Liver (tissue), 9 donors: ENCODE measurements around the gene SLC2A4. TPM values are rescaled to one million over a fixed set of nuclear protein-coding genes. Genes with fewer than 3 reads are reported as not detected.
A peak's percentile ranks its signal among the peaks of the same experiment; 100 is the strongest.

Experiments
- DNase-seq: peaks from one replicate; pipeline ENCODE4 v3.0.0-alpha.2; 2017; ENCODE audit warnings: low spot score
- H3K27ac ChIP-seq, 2 donors: one replicate each; pipeline ENCODE4 v1.7.0; 2013; ENCODE audit warnings: inconsistent platforms in 2 of 2, low read length in 2 of 2, control low read depth in 1 of 2, low read depth in 1 of 2, mild to moderate bottlenecking in 1 of 2
- H3K27me3 ChIP-seq, 4 donors: one replicate each; pipeline versions ENCODE4 v1.6.1 to v1.7.0; 2013; ENCODE audit warnings: low read length in 3 of 4, inconsistent platforms in 1 of 4, mild to moderate bottlenecking in 1 of 4, moderate library complexity in 1 of 4; ENCODE audit not compliant: control insufficient read depth in 4 of 4, insufficient read depth in 4 of 4
- H3K36me3 ChIP-seq, 4 donors: one replicate each; pipeline versions ENCODE4 v1.6.1 to v1.7.0; 2013; ENCODE audit warnings: low read length in 3 of 4, mild to moderate bottlenecking in 3 of 4, low read depth in 1 of 4, moderate library complexity in 1 of 4; ENCODE audit not compliant: control insufficient read depth in 4 of 4, insufficient read depth in 3 of 4
- H3K4me1 ChIP-seq, 4 donors: one replicate each; pipeline versions ENCODE4 v1.6.1 to v1.7.0; 2013; ENCODE audit warnings: low read length in 3 of 4, mild to moderate bottlenecking in 3 of 4, moderate library complexity in 1 of 4; ENCODE audit not compliant: control insufficient read depth in 4 of 4, insufficient read depth in 4 of 4
- H3K4me3 ChIP-seq, 3 donors: one replicate each; pipeline versions ENCODE4 v1.6.1 to v1.7.0; 2013; ENCODE audit warnings: low read length in 3 of 3, control low read depth in 1 of 3, low read depth in 1 of 3, mild to moderate bottlenecking in 1 of 3
- H3K9ac ChIP-seq, 2 donors: one replicate each; pipeline ENCODE4 v1.7.0; 2013; ENCODE audit warnings: low read length in 2 of 2, mild to moderate bottlenecking in 2 of 2, moderate library complexity in 2 of 2, control low read depth in 1 of 2, low read depth in 1 of 2
- H3K9me3 ChIP-seq, 4 donors: one replicate each; pipeline versions ENCODE4 v1.6.1 to v1.7.0; 2013; ENCODE audit warnings: low read length in 3 of 4; ENCODE audit not compliant: control insufficient read depth in 4 of 4
- ATF3 ChIP-seq: IDR thresholded peaks from 2 replicates; pipeline ENCODE4 v1.6.1; 2016; ENCODE audit warnings: antibody characterized with exemption
- CTCF ChIP-seq: fragments of 150-350 bp; IDR thresholded peaks from 2 replicates; pipeline ENCODE4 v1.5.1; 2017; ENCODE audit warnings: improper control_type of control experiment, low read depth, low read length; ENCODE audit not compliant: missing input control
- EGR1 ChIP-seq, 2 donors: IDR thresholded peaks; 2 replicates each; pipeline ENCODE4 v1.6.1; 2016 to 2018; ENCODE audit warnings: antibody characterized with exemption in 2 of 2, low read depth in 2 of 2
- FOXA1 ChIP-seq: IDR thresholded peaks from 2 replicates; pipeline ENCODE4 v1.6.1; 2016; ENCODE audit warnings: antibody characterized with exemption
- FOXA2 ChIP-seq: IDR thresholded peaks from 2 replicates; pipeline ENCODE4 v1.6.1; 2016; ENCODE audit warnings: antibody characterized with exemption
- GABPA ChIP-seq, 2 donors: IDR thresholded peaks in 1 of 2; conservative IDR thresholded peaks in 1 of 2; 2 replicates each; pipeline ENCODE4 v1.6.1; 2016; ENCODE audit warnings: antibody characterized with exemption in 2 of 2, mild to moderate bottlenecking in 1 of 2, moderate library complexity in 1 of 2
- HNF4A ChIP-seq, 2 donors: conservative IDR thresholded peaks; 2 replicates each; pipeline ENCODE4 v1.6.1; 2016; ENCODE audit warnings: antibody characterized with exemption in 2 of 2, mild to moderate bottlenecking in 2 of 2
- HNF4G ChIP-seq: IDR thresholded peaks from 2 replicates; pipeline ENCODE4 v1.6.1; 2016; ENCODE audit warnings: antibody characterized with exemption
- JUND ChIP-seq, 2 donors: IDR thresholded peaks; 2 replicates each; pipeline ENCODE4 v1.6.1; 2016; ENCODE audit warnings: antibody characterized with exemption in 2 of 2
- RAD21 ChIP-seq, 2 donors: IDR thresholded peaks; 2 replicates each; pipeline ENCODE4 v1.6.1; 2016; ENCODE audit warnings: antibody characterized with exemption in 2 of 2, mild to moderate bottlenecking in 2 of 2
- REST ChIP-seq: IDR thresholded peaks from 2 replicates; pipeline ENCODE4 v1.6.1; 2016; ENCODE audit warnings: antibody characterized with exemption, mild to moderate bottlenecking
- SP1 ChIP-seq: IDR thresholded peaks from 2 replicates; pipeline ENCODE4 v1.6.1; 2018; ENCODE audit warnings: antibody characterized with exemption, mild to moderate bottlenecking
- TAF1 ChIP-seq: conservative IDR thresholded peaks from 2 replicates; pipeline ENCODE4 v1.6.1; 2016; ENCODE audit warnings: antibody characterized with exemption, mild to moderate bottlenecking
- YY1 ChIP-seq: IDR thresholded peaks from 2 replicates; pipeline ENCODE4 v1.6.1; 2016; ENCODE audit warnings: antibody characterized with exemption, mild to moderate bottlenecking
- ZBTB33 ChIP-seq: IDR thresholded peaks from 2 replicates; pipeline ENCODE4 v1.6.1; 2016; ENCODE audit warnings: antibody characterized with exemption
- WGBS: extraction: QIAGEN DNeasy Blood & Tissue Kit; methylation state at CpG from one replicate; pipeline ENCODE4 v1.1.7; 2013; 5-methylcytosine and 5-hydroxymethylcytosine counted together
- polyA plus RNA-seq, 2 donors: library from polyadenylated mRNA; stranded (reverse) in 1 of 2; unstranded in 1 of 2; fragments of 200-250 nt in 1 of 2; fragments of >200 nt in 1 of 2; fragmentation: Nextera tagmentation in 1 of 2; extraction: Ambion mirVana in 1 of 2; gene quantifications; one replicate each; pipeline versions ENCODE4 v1.2.1 to v1.2.3, GENCODE V29; 2013 to 2015
- total RNA-seq, 2 donors: library from RNA; depleted of rRNA; stranded (reverse); fragments of >200 nt; gene quantifications; one replicate each; pipeline ENCODE4 v1.2.3, GENCODE V29; 2014
- donor health status: healthy.
- donor health status: healthy.
- donor health status: healthy.
- donor health status: healthy.
- donor health status: healthy.

The SLC2A4 gene
- total and polyA plus RNA-seq, 4 donors: 0.42 to 10.6 (median 1.6) TPM

GRCh38 chr17:7308625-7309433, 27.3 kb downstream of the SLC2A4 start:
- Histone ChIP-seq H3K27me3 (no peaks in the 10 kb centered on the region), H3K36me3 (peaks cover 16 to 39% (median 35%) of the 10 kb centered on the region in 4 donors), H3K9ac (peak overlapping the region; percentile 83 to 96), H3K4me3 (peak overlapping the region; percentile 92 to 95 (median 93)), H3K27ac (peak overlapping the region; percentile 96 to 99), H3K4me1 (peaks cover 8 to 39% (median 28%) of the 10 kb centered on the region in 4 donors), H3K9me3 (no peaks in the 10 kb centered on the region)
- TF ChIP-seq CTCF (no peak), YY1 (peak; percentile 57), HNF4G (no peak), GABPA (IDR thresholded peaks at IDR 0.05 in 1 of 2, conservative IDR thresholded peaks at IDR 0.05 in 1 of 2) (peak in 1 of 2 donors; percentile 68), ZBTB33 (peak; percentile 27), SP1 (peak; percentile 53), REST (peak; percentile 85)
- peak; percentile 84 for DNase-seq
- 4% methylated on average over 14 of the region's 14 CpGs for WGBS

GRCh38 chr17:7309628-7310027, 28.1 kb downstream of the SLC2A4 start:
- no peaks in the 10 kb centered on the region for H3K9me3 ChIP-seq
- no peak for TF ChIP-seq TAF1
- no peak for TF ChIP-seq JUND (IDR thresholded peaks at IDR 0.05)
- TF ChIP-seq EGR1 (IDR thresholded peaks at IDR 0.05; ENCODE audit: low read depth in 2 of 2): no peak
- no peak for TF ChIP-seq HNF4A (conservative IDR thresholded peaks at IDR 0.05)
- no peak for TF ChIP-seq FOXA2
- TF ChIP-seq FOXA1: no peak
- no peak for TF ChIP-seq YY1
- no peak for TF ChIP-seq CTCF
- TF ChIP-seq ATF3: no peak
- no peak for TF ChIP-seq RAD21 (IDR thresholded peaks at IDR 0.05)
- 91% methylated on average over 12 of the region's 12 CpGs for WGBS
- H3K9ac ChIP-seq: no peak overlapping the region
- peaks cover 16 to 39% (median 35%) of the 10 kb centered on the region in 4 donors for H3K36me3 ChIP-seq
- no peak for DNase-seq
- peaks cover 9 to 47% (median 36%) of the 10 kb centered on the region in 4 donors for H3K4me1 ChIP-seq
- H3K4me3 ChIP-seq: no peak overlapping the region
- no peaks in the 10 kb centered on the region for H3K27me3 ChIP-seq
- peak overlapping the region in 1 of 2 donors; percentile 99 for H3K27ac ChIP-seq
